GM19395 (cell line): ENCODE measurements around the gene NEBL.

Experiments used
- ATAC-seq: cut with Tn5 transposase; IDR thresholded peaks from one replicate; pipeline ENCODE4 v1.9.1; 2021; ENCODE audit warnings: mild to moderate bottlenecking, moderate library complexity; ENCODE audit not compliant: unreplicated experiment

Gene NEBL

GRCh38 chr10:20870834-20871233 is 26.3 kb downstream of the NEBL start:
- ATAC-seq = no peak

GRCh38 chr10:20863008-20863407 is 34.1 kb downstream of the NEBL start:
- no peak for ATAC-seq

DNA sequence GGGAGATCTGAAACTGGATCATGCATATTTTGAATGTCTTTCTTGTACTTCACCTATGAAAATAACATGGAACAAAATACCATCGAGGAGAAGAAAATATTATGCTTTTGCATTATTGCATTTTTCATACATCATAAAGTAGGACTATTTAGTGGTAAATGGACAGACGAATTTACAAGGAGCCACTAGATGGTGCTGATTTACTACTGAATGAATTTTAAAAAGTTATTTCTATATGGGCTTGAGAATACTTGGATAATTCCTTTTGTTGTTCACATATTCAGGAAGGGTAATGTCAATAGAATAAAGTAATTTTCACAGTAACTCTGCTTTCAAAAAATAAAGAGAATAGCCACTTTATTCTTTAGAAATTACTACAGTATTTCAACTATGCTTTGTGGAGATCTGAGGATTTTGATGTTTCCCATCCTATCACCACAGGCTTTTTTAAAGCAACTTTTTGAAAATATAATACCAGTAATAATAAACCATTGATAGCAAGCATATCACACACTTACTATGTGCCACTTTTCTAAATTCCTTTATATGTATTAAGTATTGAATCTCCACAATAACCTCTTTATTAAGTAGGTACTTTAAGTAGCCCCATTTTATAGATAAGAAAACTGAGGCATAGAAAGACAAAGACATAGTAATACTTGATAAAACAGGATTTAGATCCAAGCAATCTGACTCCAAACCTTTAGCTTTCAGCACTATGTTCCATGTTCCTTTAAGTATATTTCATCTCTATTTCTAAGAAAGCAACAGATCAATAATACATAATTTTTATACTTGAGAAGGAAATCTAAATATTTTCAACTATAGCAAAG is 38.6 kb downstream of the NEBL start:
- no peak for ATAC-seq

GRCh38 chr10:20856484-20856883 is 40.6 kb downstream of the NEBL start:
- ATAC-seq = no peak

DNA sequence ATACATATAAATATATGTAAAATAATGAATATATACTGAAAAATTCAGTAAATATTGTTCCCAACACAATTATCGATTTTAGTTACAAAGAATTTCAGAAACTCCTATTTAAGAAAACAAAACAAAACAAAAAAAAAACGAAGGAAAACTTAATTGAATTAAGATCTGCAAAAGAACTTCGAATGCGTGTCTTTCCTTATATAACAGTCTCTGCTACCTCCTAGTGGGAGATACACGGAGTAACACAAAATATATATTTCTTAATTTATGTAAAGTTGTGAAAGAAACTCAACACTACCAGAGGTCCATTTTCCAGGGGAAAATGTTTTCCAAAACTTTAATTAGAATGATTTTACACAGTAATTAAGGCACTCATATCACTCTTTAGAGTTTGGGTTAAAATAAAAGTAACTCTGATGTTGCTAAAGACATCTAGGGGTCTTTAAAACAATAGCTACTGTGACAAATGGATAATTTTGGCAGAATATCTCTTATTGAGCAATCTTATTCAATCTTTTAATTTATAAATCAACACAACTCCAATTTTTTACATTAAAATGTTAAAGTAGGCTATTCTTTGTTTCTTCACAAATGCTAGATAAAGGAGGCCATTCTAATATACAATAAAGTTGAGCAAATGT is 41.6 kb downstream of the NEBL start:
- ATAC-seq = no peak

DNA sequence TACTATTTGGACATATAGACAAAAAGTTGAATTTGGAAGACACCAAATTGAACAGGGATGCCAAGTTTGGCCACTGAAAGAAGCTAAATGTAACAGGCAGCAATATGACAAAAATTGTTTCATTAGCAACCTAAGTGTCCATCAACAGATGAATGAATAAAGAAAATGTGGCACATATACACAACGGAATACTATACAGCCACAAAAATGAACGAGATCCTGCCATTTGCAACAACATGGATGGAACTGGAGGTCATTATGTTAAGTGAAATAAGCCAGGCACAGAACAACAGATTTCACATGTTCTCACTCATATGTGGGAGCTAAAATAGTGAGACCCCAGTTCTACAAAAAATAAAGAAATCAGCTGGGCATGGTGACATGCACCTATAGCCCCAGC is 43.8 kb downstream of the NEBL start:
- ATAC-seq = no peak

DNA sequence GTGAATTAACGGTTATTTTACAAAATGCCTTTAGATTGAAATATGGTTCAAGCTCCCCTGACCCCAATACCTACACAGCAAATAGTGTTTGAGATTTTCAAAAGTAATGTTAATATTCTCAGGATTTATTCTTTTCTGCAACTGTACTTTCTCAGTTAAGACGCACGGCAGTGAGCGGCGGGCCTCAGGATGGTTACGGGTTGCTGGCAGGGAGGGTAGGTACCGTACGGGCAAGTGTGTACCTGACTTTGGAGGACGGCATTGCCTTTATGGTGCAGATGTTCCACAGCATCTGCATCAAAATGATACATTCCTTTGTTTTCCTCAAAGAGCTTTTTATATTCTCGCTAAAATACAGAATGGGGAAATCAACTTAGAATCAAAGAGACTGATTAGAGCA is 44.8 kb downstream of the NEBL start:
- ATAC-seq = no peak

GRCh38 chr10:20847512-20847911 is 49.6 kb downstream of the NEBL start:
- ATAC-seq = no peak

DNA sequence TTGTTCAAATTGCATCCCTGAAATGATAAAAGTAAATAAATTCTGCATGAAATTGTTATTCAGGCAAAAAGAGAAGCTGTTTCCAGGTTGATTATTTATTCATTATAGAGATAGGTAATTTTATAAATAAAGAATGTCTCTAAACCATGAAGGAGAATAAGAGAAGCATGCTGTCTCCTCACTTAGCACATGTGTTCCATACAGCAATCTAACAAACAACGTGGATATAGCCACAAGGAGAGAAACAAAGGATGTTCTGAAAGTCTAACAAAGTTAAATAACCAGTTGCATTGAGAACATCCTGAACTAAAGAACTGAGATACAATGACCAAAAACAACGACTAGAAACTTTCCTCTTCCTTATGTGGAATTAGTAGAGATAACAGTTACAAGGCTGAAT is 50.8 kb downstream of the NEBL start:
- no peak for ATAC-seq

DNA sequence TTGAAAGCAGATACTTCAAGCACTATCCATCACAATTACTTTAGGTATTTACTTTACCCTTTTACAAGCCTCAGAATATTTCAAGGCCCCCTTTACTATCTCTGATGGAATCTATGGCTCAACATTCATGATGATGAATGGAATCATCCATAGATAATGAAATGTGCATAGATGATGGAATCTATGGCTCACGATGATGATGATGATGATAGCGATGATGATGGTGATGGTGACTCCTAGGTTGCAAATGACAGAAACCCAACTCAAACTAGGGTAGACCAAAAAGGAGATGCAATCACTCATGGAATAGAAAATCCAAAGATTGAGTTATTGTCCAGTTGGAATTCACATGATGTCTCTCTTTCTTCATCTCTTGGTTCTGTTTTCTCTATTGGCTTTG is 55.7 kb downstream of the NEBL start:
- ATAC-seq = no peak

DNA sequence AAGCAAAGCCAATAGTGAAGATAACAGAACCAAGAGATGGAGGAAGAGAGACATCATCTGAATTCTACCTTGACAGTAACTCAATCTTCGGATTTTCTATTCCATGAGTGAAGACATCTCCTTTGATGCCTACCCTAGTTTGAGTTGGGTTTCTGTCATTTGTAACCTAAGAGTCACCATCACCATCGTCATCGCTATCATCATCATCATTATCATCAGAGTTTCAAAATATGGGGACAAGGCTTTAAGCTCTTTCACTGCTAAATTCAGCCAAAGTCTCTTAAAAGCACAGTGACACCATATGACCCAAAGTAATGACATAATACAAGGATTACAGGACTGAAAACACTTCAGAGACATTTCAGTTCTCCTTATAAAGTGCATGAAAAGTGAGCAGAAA is 57.2 kb downstream of the NEBL start:
- no peak for ATAC-seq

DNA sequence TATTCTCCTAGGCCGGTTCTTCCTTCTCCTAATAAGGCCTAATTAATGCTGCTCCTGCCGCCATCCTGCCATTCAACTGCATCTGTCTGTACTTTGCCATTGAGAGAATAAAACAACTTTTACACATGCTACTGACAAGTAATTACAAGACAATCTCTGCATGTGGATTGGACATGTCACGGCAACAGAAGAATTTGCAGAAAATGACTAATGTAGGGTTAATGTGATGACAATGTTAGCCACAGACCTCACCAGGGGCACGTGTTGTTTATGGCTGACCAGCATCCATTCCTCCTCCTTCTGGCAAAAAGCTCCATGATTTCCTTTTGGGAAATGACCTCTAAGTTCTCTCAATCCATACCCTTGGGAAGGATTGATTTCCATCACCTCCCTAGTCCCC is 58.0 kb downstream of the NEBL start:
- ATAC-seq = no peak

DNA sequence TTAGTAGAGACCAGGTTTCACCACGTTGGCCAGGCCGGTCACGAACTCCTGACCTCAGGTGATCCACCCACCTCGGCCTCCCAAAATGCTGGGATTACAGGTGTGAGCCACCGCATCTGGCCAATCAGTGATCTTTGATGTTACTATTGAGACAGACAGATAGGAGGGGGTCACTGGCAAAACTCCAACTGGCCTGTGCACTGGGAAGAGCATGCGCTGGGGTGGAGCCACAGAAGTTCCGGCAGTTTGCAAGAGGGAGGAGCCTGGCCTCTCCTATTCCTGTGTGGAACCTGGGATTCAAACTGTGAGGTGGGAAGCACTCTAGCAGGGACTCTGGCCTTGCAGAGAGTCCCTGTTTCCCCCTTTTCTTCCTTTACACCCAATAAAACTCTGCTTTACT is 60.7 kb downstream of the NEBL start:
- no peak for ATAC-seq

DNA sequence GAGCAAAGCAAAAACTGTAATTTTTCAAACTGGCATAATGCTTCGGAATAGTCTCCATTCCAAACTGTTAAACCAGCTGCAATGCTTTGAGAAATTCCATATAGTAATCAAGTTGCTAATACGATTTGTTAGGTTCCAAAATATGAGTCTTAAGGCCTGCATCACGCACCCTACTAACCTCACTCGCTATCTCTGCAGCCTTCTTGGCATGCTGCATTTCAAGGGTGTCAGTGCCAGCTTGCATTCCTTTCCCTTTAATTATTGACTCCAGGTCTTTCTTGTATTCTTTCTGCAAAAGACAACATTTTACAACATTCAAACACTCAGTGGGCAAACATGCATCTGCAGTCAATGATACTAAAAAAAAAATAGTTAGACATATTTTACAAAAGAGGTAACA is 61.8 kb downstream of the NEBL start:
- no peak for ATAC-seq

GRCh38 chr10:20834825-20835224 is 62.3 kb downstream of the NEBL start:
- ATAC-seq = no peak

GRCh38 chr10:20822825-20823224 is 74.3 kb downstream of the NEBL start:
- no peak for ATAC-seq

- ATAC-seq = no peak
These were observed 79.5 kb downstream of the NEBL start for GRCh38 chr10:20817646-20818045.

DNA sequence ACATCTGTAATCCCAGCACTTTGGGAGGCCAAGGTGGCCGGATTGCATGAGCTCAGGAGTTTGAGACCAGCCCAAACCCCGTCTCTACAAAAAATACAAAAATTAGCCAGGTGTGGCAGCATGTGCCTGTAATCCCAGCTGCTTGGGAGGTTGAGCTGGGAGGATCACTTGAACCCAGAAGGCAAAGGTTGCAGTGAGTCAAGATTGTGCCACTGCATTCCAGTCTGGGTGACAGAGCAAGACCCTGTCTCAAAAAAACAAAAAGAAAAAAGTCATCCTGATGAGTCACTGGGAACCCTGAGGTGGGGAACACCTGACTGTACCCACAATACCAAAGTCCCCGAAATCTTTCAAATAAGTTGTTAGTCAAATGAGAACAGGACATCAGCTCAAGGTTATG is 80.0 kb downstream of the NEBL start:
- ATAC-seq = no peak

GRCh38 chr10:20814116-20814515 is 83.0 kb downstream of the NEBL start:
- ATAC-seq = no peak

DNA sequence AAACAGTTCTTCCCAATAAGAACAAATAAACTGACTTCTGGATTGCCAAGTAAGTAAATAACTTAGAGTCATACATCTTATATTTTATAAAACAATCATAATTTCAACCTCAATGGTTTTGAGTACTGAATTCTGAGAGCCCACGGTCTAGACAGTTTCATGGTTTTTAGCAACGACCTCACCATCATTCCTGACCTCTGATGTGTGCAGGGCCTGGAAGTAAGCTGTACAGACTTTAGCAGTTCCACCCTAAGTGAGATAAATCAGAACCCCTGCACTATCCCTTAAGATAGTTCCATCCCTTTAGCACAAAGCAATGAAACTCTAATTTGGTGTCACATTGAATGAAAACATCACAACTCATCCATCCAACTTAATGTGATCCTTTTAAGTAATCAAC is 86.0 kb downstream of the NEBL start:
- ATAC-seq = no peak

DNA sequence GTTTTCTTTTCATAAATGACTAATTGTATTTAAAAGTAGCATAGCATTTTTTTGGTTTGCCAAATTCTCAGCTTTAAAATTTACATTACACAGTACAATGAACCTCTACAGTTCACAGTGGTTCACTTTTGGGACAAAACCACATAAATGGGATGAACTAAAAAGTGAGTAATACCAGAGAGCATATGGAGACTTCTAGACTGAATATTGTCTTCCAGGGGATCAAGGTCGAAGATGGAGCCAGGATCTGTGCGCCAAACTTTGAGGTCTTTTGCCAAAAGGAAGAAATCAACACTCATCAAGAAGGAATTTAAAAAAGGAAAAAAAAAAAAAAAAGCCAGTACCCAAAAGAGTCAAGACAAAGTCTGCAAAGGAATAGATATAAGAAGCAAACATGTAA is 87.5 kb downstream of the NEBL start:
- ATAC-seq = no peak

DNA sequence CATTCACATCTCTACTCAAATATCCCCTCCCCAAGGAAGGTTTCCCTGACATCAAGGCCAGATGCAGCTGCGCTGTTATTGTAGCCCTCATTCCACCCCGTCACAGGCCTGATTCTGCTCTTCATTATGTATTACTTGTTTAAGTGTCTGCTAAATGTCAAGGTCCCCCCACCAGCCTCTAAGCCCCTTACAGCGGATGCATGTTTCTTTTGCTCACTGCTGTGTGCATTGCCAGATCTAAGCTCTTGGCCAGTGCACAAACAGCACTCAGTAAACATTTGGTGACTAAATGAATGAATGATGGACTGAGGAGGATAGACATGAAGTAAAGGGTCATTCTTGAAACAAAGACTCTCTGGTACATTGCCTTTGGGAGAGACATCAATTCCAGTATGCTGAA is 90.6 kb downstream of the NEBL start:
- no peak for ATAC-seq

GRCh38 chr10:20797290-20797689 is 99.8 kb downstream of the NEBL start:
- no peak for ATAC-seq
